NCI-H1694 (cell line): ENCODE results near the gene ATXN7.
A peak's percentile ranks its signal among the peaks of the same experiment; 100 is the strongest.

Source experiments
- DNase-seq: peaks from one replicate; lab custom pipeline; 2025; lab: John Stamatoyannopoulos, UW

Gene ATXN7

GRCh38 chr3:63964681-63965485, 101.2 kb downstream of the ATXN7 start:
- DNase-seq: no peak

DNA sequence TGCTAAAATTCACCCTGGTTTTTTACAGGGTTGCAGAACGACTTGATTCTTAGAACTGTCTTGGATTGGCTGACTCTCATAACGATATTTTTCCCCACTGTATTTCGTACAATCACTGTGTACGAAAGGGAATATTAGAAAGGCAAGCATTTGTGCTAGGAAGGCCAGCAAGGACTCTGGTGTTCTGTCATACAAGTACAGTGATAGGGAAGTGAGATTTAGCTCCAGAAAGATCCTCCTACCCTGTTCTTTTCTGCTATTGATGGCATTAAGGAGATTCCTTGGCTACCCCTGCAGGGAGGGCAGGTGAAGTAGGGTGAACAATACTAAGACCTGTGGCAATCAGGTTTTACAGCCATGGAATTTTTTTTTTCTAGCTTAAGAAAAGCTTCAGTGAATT, 102.3 kb downstream of the ATXN7 start:
- DNase-seq: no peak

DNA sequence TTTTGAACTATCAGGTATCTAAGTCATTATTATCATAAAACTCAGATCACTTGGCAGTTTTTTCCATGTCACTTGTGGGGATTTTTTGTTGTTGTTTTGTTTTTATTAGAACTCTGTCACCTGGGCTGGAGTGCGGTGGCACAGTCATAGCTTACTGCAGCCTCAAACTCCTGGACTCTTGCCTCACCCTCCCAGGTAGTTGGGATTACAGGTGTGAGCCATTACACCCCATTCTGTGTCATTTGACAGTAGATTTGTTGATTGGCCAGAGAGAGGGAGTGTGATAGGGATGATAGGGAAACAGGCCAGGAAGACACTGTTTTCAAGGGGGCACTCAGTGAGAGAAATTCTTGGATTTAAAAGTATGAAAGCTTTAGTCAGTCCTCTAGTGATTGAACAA, 103.2 kb downstream of the ATXN7 start:
- no peak for DNase-seq

GRCh38 chr3:63967675-63968611, 104.3 kb downstream of the ATXN7 start:
- peak; percentile 19 for DNase-seq

DNA sequence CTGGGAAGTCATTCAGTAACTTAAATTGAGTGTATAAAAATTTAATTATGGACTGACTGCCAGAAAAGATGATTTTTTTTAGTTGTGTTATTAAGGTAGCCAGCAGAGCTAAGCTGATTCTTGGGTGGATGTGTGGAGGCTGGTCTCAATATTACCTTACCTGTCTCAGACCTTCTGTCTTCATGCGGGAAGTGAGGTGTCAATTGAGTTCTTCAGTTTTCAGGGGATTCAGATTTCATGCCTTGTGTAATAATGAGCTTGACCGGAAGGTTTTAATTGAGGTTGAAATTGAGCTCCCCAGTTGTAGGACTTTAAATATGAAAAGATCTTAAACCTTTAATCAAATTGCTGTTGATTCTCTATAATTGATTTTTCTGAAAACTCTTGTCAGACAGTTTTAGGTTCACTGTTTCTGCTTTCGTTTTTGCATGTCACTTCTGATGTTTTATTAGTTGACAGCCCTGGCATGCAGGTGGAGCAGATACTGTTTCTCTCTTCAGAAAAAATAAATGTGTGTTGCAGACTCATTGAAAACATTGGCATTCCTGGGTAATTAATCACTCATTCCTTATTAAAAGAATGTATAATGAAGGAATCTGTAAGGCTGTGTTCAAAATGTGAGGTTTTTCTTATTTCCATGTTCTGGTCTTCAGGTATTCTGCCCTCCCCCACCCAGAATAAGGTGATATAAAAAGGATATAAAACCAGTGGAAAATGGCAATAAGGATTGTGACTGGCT, 105.1 kb downstream of the ATXN7 start:
- DNase-seq: no peak

GRCh38 chr3:63969876-63970275, 106.2 kb downstream of the ATXN7 start:
- no peak for DNase-seq

- DNase-seq: no peak
Observed at GRCh38 chr3:63970631-63971475, 107.2 kb downstream of the ATXN7 start.

- DNase-seq: no peak
Observed at GRCh38 chr3:63972196-63972595, 108.5 kb downstream of the ATXN7 start.

DNA sequence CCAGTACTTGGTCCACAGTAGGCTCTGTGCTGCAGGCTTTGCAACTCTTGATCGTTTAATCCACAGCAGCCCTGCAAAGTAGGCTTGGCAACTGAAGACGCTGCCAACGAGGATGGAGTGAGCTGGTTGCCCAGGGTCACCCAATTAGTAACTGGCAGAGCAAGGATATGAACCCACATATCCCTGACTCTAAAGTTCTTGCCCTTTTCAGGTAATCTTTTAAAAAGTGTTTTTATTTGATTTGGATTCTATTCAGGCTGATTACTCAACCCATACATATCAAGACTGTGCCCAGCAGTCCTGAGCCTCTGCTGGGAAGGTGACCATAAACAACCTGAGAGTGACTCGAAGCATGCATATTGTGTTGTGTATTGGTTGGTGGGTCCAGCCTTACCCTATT, 109.3 kb downstream of the ATXN7 start:
- DNase-seq: no peak

GRCh38 chr3:63973406-63973805, 109.7 kb downstream of the ATXN7 start:
- DNase-seq: no peak

GRCh38 chr3:63974451-63974850, 110.8 kb downstream of the ATXN7 start:
- DNase-seq: no peak

DNA sequence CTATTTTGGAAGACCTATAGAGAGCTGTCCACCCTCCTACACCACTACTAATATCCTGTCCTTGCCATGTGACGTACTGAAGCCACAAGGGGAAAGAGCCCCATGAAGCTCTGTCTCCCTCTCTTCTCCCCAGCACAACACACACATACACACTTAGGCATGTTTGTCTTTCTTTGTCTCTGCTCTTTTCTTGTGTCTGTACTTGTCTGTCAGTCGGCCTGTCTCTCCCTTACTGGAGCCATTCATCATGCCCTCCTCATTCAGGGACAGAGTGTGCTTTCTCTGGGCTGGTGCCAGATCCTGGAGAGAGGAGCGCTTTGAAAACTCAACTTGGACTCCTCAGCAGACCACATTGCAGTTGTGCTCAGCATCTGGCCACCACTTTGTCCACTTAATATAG, 112.1 kb downstream of the ATXN7 start:
- DNase-seq: no peak

- no peak for DNase-seq
Observed at GRCh38 chr3:63976161-63976871, 112.6 kb downstream of the ATXN7 start.

DNA sequence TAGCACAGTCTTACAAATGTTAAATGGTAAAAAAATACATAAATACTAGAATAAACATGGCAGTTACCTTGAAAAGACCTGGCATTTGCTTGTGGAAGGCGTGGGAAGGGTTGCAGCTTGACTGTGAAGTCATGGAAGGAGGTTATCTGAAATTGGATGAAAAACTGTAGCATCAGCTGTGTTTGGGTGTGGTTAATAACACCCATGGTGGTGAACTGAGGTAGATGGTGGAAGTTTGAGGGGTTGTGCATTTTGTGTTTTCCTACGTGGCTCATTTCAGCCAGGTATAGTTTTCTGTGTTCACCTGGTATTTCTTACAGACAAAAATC, 113.2 kb downstream of the ATXN7 start:
- no peak for DNase-seq

GRCh38 chr3:63977893-63978292, 114.2 kb downstream of the ATXN7 start:
- DNase-seq: no peak

DNA sequence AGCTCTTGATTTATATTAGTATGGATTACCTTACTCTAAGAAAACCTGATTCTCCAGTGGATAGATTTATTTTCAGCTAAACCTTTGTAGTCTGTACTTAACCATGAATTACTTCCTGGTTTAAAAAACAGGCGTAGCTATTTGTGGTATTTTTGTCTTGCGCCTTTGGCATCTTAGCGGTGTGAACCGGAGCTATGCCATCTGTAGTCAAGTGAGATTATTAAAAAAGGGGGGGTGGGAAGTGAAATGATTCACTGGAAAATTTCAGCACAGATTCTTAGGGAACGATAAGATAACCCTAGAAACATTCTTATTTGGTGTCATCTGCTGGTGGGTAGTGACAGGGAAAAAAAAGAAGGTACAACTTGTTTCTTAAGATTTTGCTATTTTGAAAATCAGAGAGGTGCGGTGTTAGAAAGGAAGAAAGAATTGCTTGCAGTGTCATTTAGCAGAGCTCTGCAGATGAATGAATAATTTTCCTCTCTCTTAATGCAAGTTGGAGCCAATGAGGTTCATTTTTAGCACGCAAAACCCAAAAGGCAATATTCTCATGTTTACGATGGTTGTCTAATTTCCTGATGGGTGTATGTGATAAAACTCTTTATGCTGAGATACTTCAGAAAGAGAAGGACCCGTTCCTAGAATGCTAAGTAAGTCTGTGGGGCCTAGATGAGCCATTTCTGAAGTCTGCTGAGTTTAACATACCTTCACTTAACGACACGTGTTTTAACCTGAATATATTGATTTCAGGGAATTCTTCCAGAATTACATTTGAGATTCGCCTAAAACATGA, 115.6 kb downstream of the ATXN7 start:
- no peak for DNase-seq

GRCh38 chr3:63980019-63980418, 116.4 kb downstream of the ATXN7 start:
- DNase-seq: no peak

DNA sequence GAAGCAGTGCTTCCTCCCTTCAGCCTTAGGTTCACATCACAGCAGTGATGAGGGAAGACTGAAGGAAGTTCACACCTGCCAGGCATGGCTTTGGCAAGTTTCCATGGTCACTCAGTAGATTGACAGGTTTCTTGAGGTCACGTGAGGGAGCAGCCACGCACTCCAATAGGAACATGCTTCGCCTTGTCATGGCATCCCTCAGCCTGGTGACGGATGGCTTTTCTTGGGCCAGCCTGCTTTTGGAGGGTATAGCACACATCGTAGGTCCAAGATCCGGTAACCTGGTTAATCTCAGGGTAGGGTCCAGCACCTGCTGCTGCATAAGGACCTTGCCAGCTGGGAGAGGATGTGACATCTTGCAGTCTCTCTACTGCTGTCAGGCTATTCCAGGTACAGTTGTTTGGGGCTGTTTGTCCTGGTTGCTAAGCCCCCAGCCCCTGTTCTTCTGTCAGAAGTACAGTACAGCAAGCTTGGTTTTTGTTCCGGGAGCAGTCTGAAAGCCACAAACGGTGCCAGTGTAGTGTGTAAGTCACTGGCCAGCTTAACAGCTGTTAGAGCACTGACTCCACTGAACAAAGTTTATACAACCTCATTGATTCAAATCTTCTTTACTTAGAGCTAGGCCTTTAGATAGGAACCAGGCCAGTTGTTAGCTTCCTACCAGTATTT, 117.3 kb downstream of the ATXN7 start:
- DNase-seq: no peak

DNA sequence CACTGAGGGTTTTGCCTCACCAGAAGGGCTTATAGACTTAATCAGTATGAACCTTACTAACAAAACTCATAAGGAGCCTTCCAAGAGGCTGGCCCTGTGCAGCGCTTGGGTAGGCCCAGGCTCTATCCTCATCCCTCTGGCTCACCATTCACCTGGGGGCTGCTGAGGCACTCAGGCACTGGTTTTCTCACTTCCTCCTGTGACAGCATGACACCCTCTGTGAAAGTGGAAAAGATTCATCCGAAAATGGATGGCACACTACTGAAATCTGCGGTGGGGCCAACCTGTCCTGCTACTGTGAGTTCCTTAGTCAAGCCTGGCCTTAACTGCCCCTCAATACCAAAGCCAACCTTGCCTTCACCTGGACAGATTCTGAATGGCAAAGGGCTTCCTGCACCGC, 118.3 kb downstream of the ATXN7 start:
- DNase-seq: no peak

GRCh38 chr3:63984391-63984790, 120.7 kb downstream of the ATXN7 start:
- DNase-seq: no peak
